IMR-90 (cell line): Measurements from ENCODE around the gene DLL4. TPM values are rescaled to one million over a fixed set of nuclear protein-coding genes. Genes with fewer than 3 reads are reported as not detected.

ENCODE experiments used
- ATAC-seq: fragments of 200-7000 bp; cut with Tn5 transposase; 2 replicates; pipeline ENCODE4 v1.9.1; 2020; ENCODE audit warnings: low read depth, mild to moderate bottlenecking, moderate library complexity
- BruUV-seq: library from RNA; stranded (reverse); fragments of 400-500 nt; replicated peaks from 2 replicates; lab custom pipeline; 2021; lab: Mats Ljungman, UMichigan
- CTCF ChIA-PET: fragments of 300-600 bp; formaldehyde crosslinking; extraction: SDS; loops from one replicate; lab custom pipeline; 2021; ENCODE audit warnings: antibody characterized with exemption; lab: Yijun Ruan, JAX
- POLR2A ChIA-PET: fragments of 300-600 bp; sonication (Branson Sonifier 250); formaldehyde crosslinking; loops from one replicate; lab custom pipeline; 2022; ENCODE audit warnings: antibody characterized with exemption; ENCODE audit not compliant: unreplicated experiment; lab: Charles Lee
- DNase-seq: peaks from one replicate; pipeline ENCODE4 v3.0.0; 2013
- H2AFZ ChIP-seq: replicated peaks from 2 replicates; pipeline ENCODE3; 2013; ENCODE audit warnings: low read length, mild to moderate bottlenecking; ENCODE audit not compliant: poor library complexity
- H2AK5ac ChIP-seq: 2 replicates; pipeline ENCODE4 v1.6.1; 2013; ENCODE audit warnings: low read depth, low read length, inconsistent platforms
- H2AK9ac ChIP-seq: replicated peaks from 2 replicates; pipeline ENCODE3; 2013; ENCODE audit warnings: mild to moderate bottlenecking, low read depth, low read length, moderate library complexity; ENCODE audit not compliant: poor library complexity
- H2BK120ac ChIP-seq: 2 replicates; pipeline ENCODE4 v1.6.1; 2013; ENCODE audit warnings: low read depth, low read length, inconsistent platforms
- H2BK15ac ChIP-seq: 3 replicates; pipeline ENCODE4 v1.6.1; 2013; ENCODE audit warnings: low read depth, low read length, inconsistent platforms
- H2BK20ac ChIP-seq: 2 replicates; pipeline ENCODE4 v1.6.1; 2013; ENCODE audit warnings: low read depth, mild to moderate bottlenecking, inconsistent platforms, low read length, moderate library complexity
- H2BK5ac ChIP-seq: 2 replicates; pipeline ENCODE4 v1.6.1; 2013; ENCODE audit warnings: mild to moderate bottlenecking, low read depth, low read length, inconsistent platforms; ENCODE audit not compliant: poor library complexity, severe bottlenecking
- H3K14ac ChIP-seq: replicated peaks from 2 replicates; pipeline ENCODE4 v1.6.1; 2013; ENCODE audit warnings: low read depth, low read length, inconsistent platforms
- H3K18ac ChIP-seq: 2 replicates; pipeline ENCODE4 v1.6.1; 2013; ENCODE audit warnings: low read depth, low read length, control low read depth
- H3K23ac ChIP-seq: 2 replicates; pipeline ENCODE4 v1.6.1; 2013; ENCODE audit warnings: low read depth, low read length, inconsistent platforms
- H3K27ac ChIP-seq: 2 replicates; pipeline ENCODE4 v1.5.1; 2013; ENCODE audit warnings: mild to moderate bottlenecking, control low read depth, low read length; ENCODE audit not compliant: insufficient read depth
- H3K27me3 ChIP-seq: 2 replicates; pipeline ENCODE4 v1.6.1; 2013; ENCODE audit warnings: low read length; ENCODE audit not compliant: control insufficient read depth, insufficient read depth
- H3K36me3 ChIP-seq: 2 replicates; pipeline ENCODE4 v1.6.1; 2013; ENCODE audit warnings: low read length, mixed read lengths; ENCODE audit not compliant: control insufficient read depth, insufficient read depth
- H3K4ac ChIP-seq: 2 replicates; pipeline ENCODE4 v1.6.1; 2013; ENCODE audit warnings: low read depth, low read length, inconsistent platforms
- H3K4me1 ChIP-seq: 2 replicates; pipeline ENCODE4 v1.6.1; 2013; ENCODE audit warnings: low read length, mixed read lengths; ENCODE audit not compliant: control insufficient read depth, insufficient read depth
- H3K4me2 ChIP-seq: 2 replicates; pipeline ENCODE4 v1.6.1; 2013; ENCODE audit warnings: low read depth, mild to moderate bottlenecking, control low read depth, low read length, moderate library complexity
- H3K4me3 ChIP-seq: 2 replicates; pipeline ENCODE4 v1.5.1; 2013; ENCODE audit warnings: low read depth, mild to moderate bottlenecking, control low read depth, low read length, moderate library complexity; ENCODE audit not compliant: insufficient read depth
- H3K56ac ChIP-seq: 2 replicates; pipeline ENCODE4 v1.6.1; 2013; ENCODE audit warnings: low read length, inconsistent platforms; ENCODE audit not compliant: insufficient read depth; ENCODE audit errors: extremely low read depth
- H3K79me1 ChIP-seq, 2 experiments: 2 replicates each; pipeline ENCODE4 v1.6.1; 2013; ENCODE audit warnings: low read length in 2 of 2, inconsistent platforms in 1 of 2, low read depth in 1 of 2
- H3K9ac ChIP-seq: 2 replicates; pipeline ENCODE4 v1.6.1; 2013; ENCODE audit warnings: low read depth, low read length, control low read depth
- H3K9me1 ChIP-seq: 2 replicates; pipeline ENCODE4 v1.6.1; 2013; ENCODE audit warnings: low read length, inconsistent platforms; ENCODE audit not compliant: insufficient read depth
- H3K9me3 ChIP-seq: 2 replicates; pipeline ENCODE4 v1.6.1; 2013; ENCODE audit warnings: low read length; ENCODE audit not compliant: control insufficient read depth, insufficient read depth
- H4K20me1 ChIP-seq: 2 replicates; pipeline ENCODE4 v1.6.1; 2013; ENCODE audit warnings: low read length, inconsistent platforms; ENCODE audit not compliant: insufficient read depth
- H4K5ac ChIP-seq: 2 replicates; pipeline ENCODE4 v1.6.1; 2013; ENCODE audit warnings: mild to moderate bottlenecking, low read depth, low read length, control low read depth
- H4K8ac ChIP-seq, 2 experiments: 2 replicates each; pipeline ENCODE4 v1.6.1; 2013; ENCODE audit warnings: low read depth in 2 of 2, low read length in 2 of 2, control low read depth in 1 of 2, inconsistent platforms in 1 of 2
- H4K91ac ChIP-seq: 2 replicates; pipeline ENCODE4 v1.6.1; 2013; ENCODE audit warnings: low read depth, low read length, inconsistent platforms; ENCODE audit not compliant: insufficient read depth
- BHLHE40 ChIP-seq: fragments of 150-350 bp; IDR thresholded peaks from 2 replicates; pipeline ENCODE4 v1.6.1; 2016; ENCODE audit warnings: mild to moderate bottlenecking, low read depth, low read length
- CHD1 ChIP-seq: IDR thresholded peaks from 2 replicates; pipeline ENCODE4 v1.6.1; 2012; ENCODE audit warnings: low read depth, low read length, improper control_type of control experiment
- CTCF ChIP-seq: conservative IDR thresholded peaks from 2 replicates; pipeline ENCODE4 v1.5.1; 2012; ENCODE audit warnings: mild to moderate bottlenecking, low read depth, low read length, improper control_type of control experiment
- ELK1 ChIP-seq: fragments of 150-350 bp; IDR thresholded peaks from 2 replicates; pipeline ENCODE4 v1.6.1; 2016; ENCODE audit warnings: low read depth, mild to moderate bottlenecking, low read length, moderate library complexity, borderline replicate concordance
- FOS ChIP-seq: fragments of 150-350 bp; IDR thresholded peaks from 2 replicates; pipeline ENCODE4 v1.6.1; 2016; ENCODE audit warnings: low read depth, low read length
- MAFK ChIP-seq: IDR thresholded peaks from 2 replicates; pipeline ENCODE4 v1.6.1; 2012; ENCODE audit warnings: low read depth, low read length, improper control_type of control experiment
- MAZ ChIP-seq: IDR thresholded peaks from 2 replicates; pipeline ENCODE4 v1.6.1; 2012; ENCODE audit warnings: low read depth, mild to moderate bottlenecking, low read length, improper control_type of control experiment, moderate library complexity, borderline replicate concordance
- MXI1 ChIP-seq: IDR thresholded peaks from 2 replicates; pipeline ENCODE4 v1.6.1; 2012; ENCODE audit warnings: low read depth, mild to moderate bottlenecking, low read length, moderate library complexity, borderline replicate concordance
- NFE2L2 ChIP-seq: fragments of 150-350 bp; IDR thresholded peaks from 2 replicates; pipeline ENCODE4 v1.6.1; 2016; ENCODE audit warnings: low read depth, mild to moderate bottlenecking, low read length
- POLR2A ChIP-seq: IDR thresholded peaks from 2 replicates; pipeline ENCODE4 v1.6.1; 2012; ENCODE audit warnings: mild to moderate bottlenecking, low read depth, low read length
- RAD21 ChIP-seq: IDR thresholded peaks from 2 replicates; pipeline ENCODE4 v1.6.1; 2012; ENCODE audit warnings: low read length, improper control_type of control experiment
- RFX5 ChIP-seq: IDR thresholded peaks from 2 replicates; pipeline ENCODE4 v1.8.0; 2012; ENCODE audit warnings: low read depth, mild to moderate bottlenecking, low read length, moderate library complexity
- USF2 ChIP-seq: fragments of 150-350 bp; IDR thresholded peaks from 2 replicates; pipeline ENCODE4 v1.6.1; 2017; ENCODE audit warnings: mild to moderate bottlenecking, antibody characterized with exemption, low read length, low read depth
- WGBS, 2 experiments: methylation state at CpG; one replicate each; pipeline versions ENCODE4 v1.1.5 to v1.1.7; 2013; ENCODE audit warnings: missing lambda C conversion rate in 2 of 2; ENCODE audit not compliant: insufficient read length in 1 of 2; ENCODE audit errors: extremely low coverage in 2 of 2; 5-methylcytosine and 5-hydroxymethylcytosine counted together
- dilution Hi-C: fragments of 300-500 bp; cut with HindIII; formaldehyde crosslinking; loops from one replicate; pipeline ENCODE4 v1.14.3; 2018; ENCODE audit warnings: low sequenced_read_pairs; ENCODE audit not compliant: unreplicated experiment
- in situ Hi-C: fragments of 300-500 bp; cut with MboI; formaldehyde crosslinking; loops from 3 replicates; pipeline ENCODE4 v1.14.3; 2019; ENCODE audit warnings: low sequenced_read_pairs, inconsistent platforms, mixed read lengths
- intact Hi-C: fragments of 100-400 bp; cut with micrococcal nuclease; formaldehyde crosslinking; loops from 2 replicates; pipeline ENCODE4 v1.10.0; 2022
- polyA plus RNA-seq, 3 experiments: library from polyadenylated mRNA; depleted of rRNA; stranded (reverse); fragments of >200 nt; gene quantifications; 2 replicates each; pipeline ENCODE4 v1.2.3, GENCODE V29; 2012; ENCODE audit warnings: low replicate concordance in 1 of 3
- total RNA-seq: library from RNA; depleted of rRNA; stranded (reverse); fragments of >200 nt; gene quantifications from 2 replicates; pipeline ENCODE4 v1.2.3, GENCODE V29; 2012

Gene DLL4
- total and polyA plus RNA-seq, 2 of the 4 experiments (the other 2 are of a cell fraction): 1.8 to 3.4 TPM

GRCh38 chr15:40932649-40933516 is 3.7 kb downstream of the DLL4 start:
- no peak overlapping the region for H3K18ac ChIP-seq
- 0% methylated on average over 1 of the region's 11 CpGs; no CpG with 5 or more reads in 1 of the 2 experiments for WGBS, 2 experiments
- no peak overlapping the region for H2BK20ac ChIP-seq
- no peak overlapping the region for H2BK15ac ChIP-seq
- no peak overlapping the region for H3K23ac ChIP-seq
- in situ Hi-C loops: no loop called here
- intact Hi-C loops: no loop called here
- H2AK9ac ChIP-seq: no peak overlapping the region
- no peak overlapping the region for H2AFZ ChIP-seq
- dilution Hi-C loops: no loop called here
- no peak overlapping the region for H3K27ac ChIP-seq
- H3K79me1 ChIP-seq: peaks cover 0 to 77% of the 10 kb centered on the region in 2 experiments; a peak in 3 of 4 replicates
- peaks cover 23% of the 10 kb centered on the region for H3K9me1 ChIP-seq
- H2BK120ac ChIP-seq: no peak overlapping the region
- no peak overlapping the region for H4K5ac ChIP-seq
- ChIA-PET POLR2A (no interaction called here), CTCF (interaction anchor here (2.3 kb wide), 1 partner anchor 86 kb away, joined by 7 read pairs; no protein-coding TSS in a partner anchor)
- ATAC-seq (no peak), DNase-seq (no peak)
- peaks cover 44% of the 10 kb centered on the region for H4K20me1 ChIP-seq
- no peak overlapping the region for H3K9ac ChIP-seq
- H2BK5ac ChIP-seq: no peak overlapping the region
- H3K27me3 ChIP-seq: peaks cover 5% of the 10 kb centered on the region
- no peak overlapping the region for H3K4ac ChIP-seq
- no peak overlapping the region for H3K56ac ChIP-seq
- no TSS peak for BruUV-seq
- H3K9me3 ChIP-seq: no peaks in the 10 kb centered on the region
- H3K4me2 ChIP-seq: no peak overlapping the region
- H4K8ac ChIP-seq: no peak overlapping the region; a peak in 1 of 4 replicates
- TF ChIP-seq MXI1: no peak
- TF ChIP-seq RFX5: no peak
- no peak for TF ChIP-seq MAFK
- TF ChIP-seq FOS: no peak
- no peak for TF ChIP-seq POLR2A
- no peak for TF ChIP-seq MAZ
- no peak for TF ChIP-seq USF2
- TF ChIP-seq CTCF: no peak
- no peak for TF ChIP-seq RAD21
- no peak for TF ChIP-seq BHLHE40
- TF ChIP-seq ELK1: no peak
- no peak for TF ChIP-seq NFE2L2
- no peak for TF ChIP-seq CHD1
- no peak overlapping the region for H4K91ac ChIP-seq
- no peak overlapping the region for H3K4me3 ChIP-seq
- H2AK5ac ChIP-seq: no peak overlapping the region
- H3K4me1 ChIP-seq: peaks cover 26% of the 10 kb centered on the region
- H3K36me3 ChIP-seq: peaks cover 8% of the 10 kb centered on the region; the same call in 1 of the 2 replicates
- no peak overlapping the region; the same call in 1 of the 2 replicates for H3K14ac ChIP-seq
